Activated T-cell treated with anti-CD3 and anti-CD28 coated beads, Interleukin-2, amount 50 U/mL, for 48 hours (primary cell): ENCODE results near the gene SDR42E2.
A peak's percentile ranks its signal among the peaks of the same experiment; 100 is the strongest.
"Not testable (repeated sequence)": the region's sequence is repeated elsewhere in the genome, so short reads cannot be mapped to it uniquely, and the experiment has no call there.

Source experiments
- DNase-seq, 2 experiments: peaks; one replicate each; pipeline ENCODE4 v3.0.0-alpha.2; 2020

The SDR42E2 gene

GRCh38 chr16:22163806-22164205 is 1.5 kb downstream of the SDR42E2 start:
- DNase-seq: no peak

- no peak for DNase-seq
Observed at GRCh38 chr16:22164482-22164881, 2.2 kb downstream of the SDR42E2 start.

- DNase-seq: no peak
Observed at GRCh38 chr16:22165508-22166285, 3.4 kb downstream of the SDR42E2 start.

- DNase-seq: no peak
Observed at GRCh38 chr16:22171953-22172352, 9.6 kb downstream of the SDR42E2 start.

GRCh38 chr16:22172642-22173041 is 10.3 kb downstream of the SDR42E2 start:
- not testable (repeated sequence) for DNase-seq

GRCh38 chr16:22174642-22175041 is 12.3 kb downstream of the SDR42E2 start:
- DNase-seq: no peak

GRCh38 chr16:22177968-22178930 is 15.9 kb downstream of the SDR42E2 start:
- no peak for DNase-seq

GRCh38 chr16:22181426-22181825 is 19.1 kb downstream of the SDR42E2 start:
- no peak for DNase-seq

GRCh38 chr16:22181843-22182242 is 19.5 kb downstream of the SDR42E2 start:
- DNase-seq: no peak

GRCh38 chr16:22183335-22183734 is 21.0 kb downstream of the SDR42E2 start:
- DNase-seq: no peak

- no peak for DNase-seq
Observed at GRCh38 chr16:22183901-22184614, 21.8 kb downstream of the SDR42E2 start.

- no peak for DNase-seq
Observed at GRCh38 chr16:22184615-22184968, 22.3 kb downstream of the SDR42E2 start.

GRCh38 chr16:22186517-22186916 is 24.2 kb downstream of the SDR42E2 start:
- peak in 1 of 2 experiments; percentile 25 for DNase-seq

GRCh38 chr16:22188267-22188594 is 25.9 kb downstream of the SDR42E2 start:
- DNase-seq: no peak

GRCh38 chr16:22188595-22189442 is 26.5 kb downstream of the SDR42E2 start:
- peak; percentile 66 to 72 for DNase-seq

- DNase-seq: no peak
Observed at GRCh38 chr16:22189473-22190080, 27.3 kb downstream of the SDR42E2 start.

GRCh38 chr16:22190081-22190775 is 27.9 kb downstream of the SDR42E2 start:
- peak; percentile 100 for DNase-seq

GRCh38 chr16:22190776-22191531 is 28.6 kb downstream of the SDR42E2 start:
- DNase-seq: peak; percentile 99

- DNase-seq: peak; percentile 43 to 48
Observed at GRCh38 chr16:22191532-22192260, 29.4 kb downstream of the SDR42E2 start.
